CD14-positive monocyte (primary cell): ENCODE data around the gene KCNJ11. TPM values are rescaled to one million over a fixed set of nuclear protein-coding genes. Genes with fewer than 3 reads are reported as not detected.

Source experiments
- DNase-seq, 3 donors: peaks; one replicate each; pipeline ENCODE4 v3.0.0-alpha.2; 2011 to 2022
- H2AFZ ChIP-seq: 2 replicates; pipeline ENCODE4 v1.6.0; 2012; ENCODE audit warnings: mild to moderate bottlenecking, low read depth, low read length, inconsistent platforms; ENCODE audit not compliant: insufficient read depth, poor library complexity, severe bottlenecking
- H3K27ac ChIP-seq, 2 donors: 1 replicate in 1 of 2; 2 replicates in 1 of 2; pipeline ENCODE4 v1.5.1; 2012 to 2013; ENCODE audit warnings: low read length in 2 of 2, control low read depth in 1 of 2, inconsistent platforms in 1 of 2, low read depth in 1 of 2, mild to moderate bottlenecking in 1 of 2
- H3K27me3 ChIP-seq, 2 donors: one replicate each; pipeline versions ENCODE4 v1.6.0 to v1.6.1; 2011 to 2013; ENCODE audit warnings: low read length in 2 of 2; ENCODE audit not compliant: control insufficient read depth in 2 of 2, insufficient read depth in 2 of 2
- H3K36me3 ChIP-seq, 2 donors: replicated peaks in 1 of 2; 1 replicate in 1 of 2; 2 replicates in 1 of 2; pipeline versions ENCODE4 v1.5.1 to v1.6.1; 2012 to 2013; ENCODE audit warnings: low read length in 2 of 2, control low read depth in 1 of 2, inconsistent platforms in 1 of 2, mild to moderate bottlenecking in 1 of 2; ENCODE audit not compliant: insufficient read depth in 2 of 2, control insufficient read depth in 1 of 2
- H3K4me1 ChIP-seq, 2 donors: 1 replicate in 1 of 2; 2 replicates in 1 of 2; pipeline versions ENCODE4 v1.5.1 to v1.6.1; 2012 to 2013; ENCODE audit warnings: low read length in 2 of 2, control low read depth in 1 of 2, inconsistent platforms in 1 of 2, mild to moderate bottlenecking in 1 of 2, moderate library complexity in 1 of 2; ENCODE audit not compliant: insufficient read depth in 2 of 2, control insufficient read depth in 1 of 2
- H3K4me2 ChIP-seq: replicated peaks from 2 replicates; pipeline ENCODE3; 2012; ENCODE audit warnings: low read length, moderate library complexity, mild to moderate bottlenecking; ENCODE audit not compliant: poor library complexity, severe bottlenecking; ENCODE audit errors: extremely low read depth
- H3K4me3 ChIP-seq, 3 experiments: fragments of 200-600 bp in 1 of 3; sonication (generic) in 1 of 3; replicated peaks in 1 of 3; 1 replicate in 2 of 3; 2 replicates in 1 of 3; pipeline ENCODE4 v1.5.1; 2011 to 2013; ENCODE audit warnings: low read length in 3 of 3, mild to moderate bottlenecking in 3 of 3, control low read depth in 2 of 3, low read depth in 2 of 3, inconsistent platforms in 1 of 3, moderate library complexity in 1 of 3
- H3K79me2 ChIP-seq: 2 replicates; pipeline ENCODE4 v1.6.0; 2012; ENCODE audit warnings: mild to moderate bottlenecking, control low read depth, inconsistent platforms, low read length, moderate library complexity; ENCODE audit not compliant: insufficient read depth
- H3K9ac ChIP-seq: 2 replicates; pipeline ENCODE4 v1.6.0; 2017; ENCODE audit warnings: low read length, mild to moderate bottlenecking; ENCODE audit not compliant: insufficient read depth, poor library complexity, severe bottlenecking
- H3K9me3 ChIP-seq, 2 donors: replicated peaks in 1 of 2; 1 replicate in 1 of 2; 2 replicates in 1 of 2; pipeline versions ENCODE4 v1.5.1 to v1.6.1; 2012 to 2013; ENCODE audit warnings: low read length in 2 of 2, control low read depth in 1 of 2; ENCODE audit not compliant: control insufficient read depth in 1 of 2, insufficient read depth in 1 of 2
- H4K20me1 ChIP-seq: 2 replicates; pipeline ENCODE4 v1.6.0; 2012; ENCODE audit warnings: mild to moderate bottlenecking, low read length, control low read depth, moderate library complexity; ENCODE audit not compliant: insufficient read depth
- H3K27ac Mint-ChIP-seq, 7 donors: one replicate each; pipeline ENCODE4 v1.8.0; 2020; ENCODE audit warnings: mild to moderate bottlenecking in 7 of 7, mixed read lengths in 7 of 7, moderate library complexity in 6 of 7, inconsistent platforms in 2 of 7
- H3K27me3 Mint-ChIP-seq, 3 donors: one replicate each; pipeline ENCODE4 v1.8.0; 2021 to 2022; ENCODE audit warnings: low read depth in 3 of 3, mild to moderate bottlenecking in 3 of 3, mixed read lengths in 3 of 3, moderate library complexity in 3 of 3, inconsistent platforms in 1 of 3
- H3K36me3 Mint-ChIP-seq, 2 donors: one replicate each; pipeline ENCODE4 v1.8.0; 2020; ENCODE audit warnings: mixed read lengths in 2 of 2, inconsistent platforms in 1 of 2, mild to moderate bottlenecking in 1 of 2
- H3K4me1 Mint-ChIP-seq: one replicate; pipeline ENCODE4 v1.8.0; 2020; ENCODE audit warnings: mild to moderate bottlenecking, mixed read lengths
- H3K4me3 Mint-ChIP-seq, 2 donors: one replicate each; pipeline ENCODE4 v1.8.0; 2020; ENCODE audit warnings: mild to moderate bottlenecking in 2 of 2, mixed read lengths in 2 of 2, moderate library complexity in 1 of 2
- H3K9me3 Mint-ChIP-seq, 7 donors: one replicate each; pipeline ENCODE4 v1.8.0; 2020 to 2022; ENCODE audit warnings: mixed read lengths in 7 of 7, mild to moderate bottlenecking in 6 of 7, moderate library complexity in 6 of 7, inconsistent platforms in 2 of 7
- WGBS: methylation state at CpG from one replicate; pipeline ENCODE4 v1.1.5; 2013; ENCODE audit warnings: missing lambda C conversion rate; ENCODE audit not compliant: insufficient coverage; 5-methylcytosine and 5-hydroxymethylcytosine counted together
- intact Hi-C, 2 donors: fragments of 100-400 bp; cut with micrococcal nuclease; formaldehyde crosslinking; loops; one replicate each; pipeline versions ENCODE4 v1.15.0 to v1.15.1; 2023
- polyA plus RNA-seq, 3 donors: library from polyadenylated mRNA; depleted of rRNA in 1 of 3; unstranded in 2 of 3; stranded (reverse) in 1 of 3; fragments of 300-500 nt in 2 of 3; fragments of >200 nt in 1 of 3; fragmentation: Illumina TruSeq in 2 of 3; gene quantifications; 1 replicate in 2 of 3; 2 replicates in 1 of 3; pipeline ENCODE4 v1.2.3, GENCODE V29; 2012 to 2021
- TF ChIP-seq, protein P1 (sequence below): fragments of 200-600 bp; IDR thresholded peaks from one replicate; pipeline ENCODE4 v1.8.0; 2022; ENCODE audit warnings: antibody characterized with exemption, mild to moderate bottlenecking

The KCNJ11 gene
- polyA plus RNA-seq, 3 donors = 0.09 TPM; not detected in 2

DNA sequence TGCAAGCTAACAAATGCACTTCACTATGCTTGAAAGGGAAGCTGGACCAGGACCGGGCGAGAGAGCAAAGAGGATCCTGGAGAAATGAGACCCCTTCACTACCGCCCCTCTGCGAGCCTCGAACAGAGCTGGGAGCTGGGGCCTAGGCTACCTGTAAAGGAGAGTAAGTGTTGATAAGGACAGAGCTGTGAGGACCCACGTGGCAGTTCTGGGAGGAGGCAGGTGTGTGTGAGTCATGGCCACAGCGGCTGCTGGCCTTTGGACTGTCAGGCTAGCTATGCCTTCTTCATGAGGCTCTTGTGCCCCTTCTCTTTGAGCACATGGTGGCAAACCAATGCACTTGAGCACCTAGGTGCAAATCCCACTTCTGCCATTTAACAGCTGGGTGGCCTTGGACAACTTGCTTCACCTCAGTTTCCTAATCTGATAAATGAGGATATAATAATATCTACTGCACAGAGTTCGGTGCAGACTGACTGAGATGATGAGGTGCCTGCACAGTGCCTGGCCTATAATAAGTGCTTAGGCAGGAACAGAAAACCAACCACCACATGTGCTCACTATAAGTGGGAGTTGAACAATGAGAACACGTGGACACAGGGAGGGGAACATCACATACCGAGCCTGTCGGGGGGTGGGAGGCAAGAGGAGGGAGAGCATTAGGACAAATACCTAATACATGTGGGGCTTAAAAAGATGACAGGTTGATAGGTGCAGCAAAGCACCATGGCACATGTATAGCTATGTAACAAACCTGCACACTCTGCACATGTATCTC, 35.3 kb upstream of the KCNJ11 start:
- DNase-seq = no peak
- no peak overlapping the region for H3K4me3 ChIP-seq
- no peaks in the 10 kb centered on the region for H3K9me3 Mint-ChIP-seq
- TF ChIP-seq, protein P1, sequence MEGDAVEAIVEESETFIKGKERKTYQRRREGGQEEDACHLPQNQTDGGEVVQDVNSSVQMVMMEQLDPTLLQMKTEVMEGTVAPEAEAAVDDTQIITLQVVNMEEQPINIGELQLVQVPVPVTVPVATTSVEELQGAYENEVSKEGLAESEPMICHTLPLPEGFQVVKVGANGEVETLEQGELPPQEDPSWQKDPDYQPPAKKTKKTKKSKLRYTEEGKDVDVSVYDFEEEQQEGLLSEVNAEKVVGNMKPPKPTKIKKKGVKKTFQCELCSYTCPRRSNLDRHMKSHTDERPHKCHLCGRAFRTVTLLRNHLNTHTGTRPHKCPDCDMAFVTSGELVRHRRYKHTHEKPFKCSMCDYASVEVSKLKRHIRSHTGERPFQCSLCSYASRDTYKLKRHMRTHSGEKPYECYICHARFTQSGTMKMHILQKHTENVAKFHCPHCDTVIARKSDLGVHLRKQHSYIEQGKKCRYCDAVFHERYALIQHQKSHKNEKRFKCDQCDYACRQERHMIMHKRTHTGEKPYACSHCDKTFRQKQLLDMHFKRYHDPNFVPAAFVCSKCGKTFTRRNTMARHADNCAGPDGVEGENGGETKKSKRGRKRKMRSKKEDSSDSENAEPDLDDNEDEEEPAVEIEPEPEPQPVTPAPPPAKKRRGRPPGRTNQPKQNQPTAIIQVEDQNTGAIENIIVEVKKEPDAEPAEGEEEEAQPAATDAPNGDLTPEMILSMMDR = no peak
- H3K9ac ChIP-seq = no peak overlapping the region
- H3K27me3 ChIP-seq = no peaks in the 10 kb centered on the region
- H4K20me1 ChIP-seq = no peaks in the 10 kb centered on the region
- no peak overlapping the region for H2AFZ ChIP-seq
- H3K4me2 ChIP-seq = no peak overlapping the region
- H3K27me3 Mint-ChIP-seq = peaks cover 2 to 4% (median 3%) of the 10 kb centered on the region in 3 donors
- 86% methylated on average over 2 of the region's 11 CpGs for WGBS
- H3K4me1 Mint-ChIP-seq = peaks cover 7% of the 10 kb centered on the region
- H3K79me2 ChIP-seq = no peaks in the 10 kb centered on the region
- intact Hi-C loops = no loop called here
- no peaks in the 10 kb centered on the region for H3K9me3 ChIP-seq
- H3K36me3 ChIP-seq = no peaks in the 10 kb centered on the region
- H3K4me1 ChIP-seq = no peaks in the 10 kb centered on the region
- H3K4me3 Mint-ChIP-seq = no peak overlapping the region
- peak overlapping the region in 1 of 7 donors; percentile 30 for H3K27ac Mint-ChIP-seq
- no peak overlapping the region for H3K27ac ChIP-seq
- no peaks in the 10 kb centered on the region for H3K36me3 Mint-ChIP-seq

DNA sequence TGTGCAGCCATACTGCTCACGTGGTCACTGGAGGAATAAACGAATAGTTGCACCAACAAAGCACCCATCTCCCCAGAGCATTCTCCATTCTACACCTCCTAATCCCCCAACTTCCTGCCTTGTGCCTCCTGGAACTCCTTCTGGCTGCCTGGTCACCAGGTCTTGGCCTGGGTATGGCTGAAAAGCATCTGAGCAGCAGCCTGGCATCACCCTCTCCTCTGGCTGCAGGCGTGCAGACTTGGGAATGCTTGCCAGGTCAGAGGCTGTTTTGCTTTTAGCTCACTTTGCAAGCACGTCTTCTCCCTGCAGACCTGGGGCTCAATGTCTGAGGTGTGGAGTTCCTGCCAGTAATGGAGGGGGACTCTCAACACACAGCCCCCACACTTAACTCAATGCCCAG, 33.3 kb upstream of the KCNJ11 start:
- H3K27ac ChIP-seq = no peak overlapping the region
- Mint-ChIP-seq H3K36me3 (no peaks in the 10 kb centered on the region), H3K9me3 (no peaks in the 10 kb centered on the region), H3K27ac (no peak overlapping the region), H3K4me3 (no peak overlapping the region), H3K27me3 (peaks cover 1 to 6% (median 2%) of the 10 kb centered on the region in 3 donors), H3K4me1 (peaks cover 5% of the 10 kb centered on the region)
- H3K4me1 ChIP-seq = no peaks in the 10 kb centered on the region
- no peak for DNase-seq
- intact Hi-C loops = no loop called here
- H3K27me3 ChIP-seq = no peaks in the 10 kb centered on the region
- H3K9me3 ChIP-seq = no peaks in the 10 kb centered on the region
- WGBS = 81% methylated on average over 2 of the region's 4 CpGs
- no peak overlapping the region for H3K4me3 ChIP-seq
- TF ChIP-seq, protein P1 = no peak
- H3K4me2 ChIP-seq = no peak overlapping the region
- no peak overlapping the region for H2AFZ ChIP-seq
- no peak overlapping the region for H3K9ac ChIP-seq
- no peaks in the 10 kb centered on the region for H4K20me1 ChIP-seq
- H3K36me3 ChIP-seq = no peaks in the 10 kb centered on the region
- no peaks in the 10 kb centered on the region for H3K79me2 ChIP-seq
